H1 (cell line): ENCODE results near the gene PKMYT1. TPM values are rescaled to one million over a fixed set of nuclear protein-coding genes. Genes with fewer than 3 reads are reported as not detected.

Source experiments
- CTCF ChIA-PET: fragments of 300-600 bp; sonication (Branson Sonifier 250); formaldehyde crosslinking; loops from one replicate; lab custom pipeline; 2021; ENCODE audit not compliant: partially characterized antibody; lab: Charles Lee
- POLR2A ChIA-PET: fragments of 300-600 bp; sonication (Branson Sonifier 250); formaldehyde crosslinking; loops from one replicate; lab custom pipeline; 2021; ENCODE audit warnings: inconsistent platforms; ENCODE audit not compliant: partially characterized antibody; lab: Charles Lee
- DNase-seq, 2 experiments: peaks; one replicate each; pipeline versions ENCODE4 v3.0.0 to v3.0.0-alpha.2; 2010 to 2022; ENCODE audit warnings: low spot score in 2 of 2, low read depth in 1 of 2, mixed read lengths in 1 of 2
- FAIRE-seq: peaks from 2 replicates; lab custom pipeline; 2011; peaks lifted over from hg19 to GRCh38; lab: Jason Lieb, UNC
- H2AFZ ChIP-seq: 2 replicates; pipeline ENCODE4 v1.8.1; 2012; ENCODE audit warnings: low read length, inconsistent platforms
- H2AK5ac ChIP-seq: 2 replicates; pipeline ENCODE4 v1.6.1; 2013; ENCODE audit warnings: low read depth, low read length
- H2BK120ac ChIP-seq: replicated peaks from 2 replicates; pipeline ENCODE3; 2013; ENCODE audit warnings: low read depth, low read length, inconsistent platforms
- H2BK12ac ChIP-seq: 2 replicates; pipeline ENCODE4 v1.6.1; 2013; ENCODE audit warnings: low read depth, low read length
- H2BK15ac ChIP-seq: 2 replicates; pipeline ENCODE4 v1.6.1; 2013; ENCODE audit warnings: low read length
- H2BK20ac ChIP-seq: 2 replicates; pipeline ENCODE4 v1.6.1; 2013; ENCODE audit warnings: low read length
- H2BK5ac ChIP-seq: 2 replicates; pipeline ENCODE4 v1.6.1; 2013; ENCODE audit warnings: low read depth, low read length
- H3K14ac ChIP-seq: 2 replicates; pipeline ENCODE4 v1.6.1; 2013; ENCODE audit warnings: inconsistent platforms; ENCODE audit not compliant: insufficient read length
- H3K18ac ChIP-seq: 2 replicates; pipeline ENCODE4 v1.6.1; 2013; ENCODE audit warnings: low read length; ENCODE audit errors: extremely low read depth
- H3K23ac ChIP-seq: 2 replicates; pipeline ENCODE4 v1.6.1; 2013; ENCODE audit warnings: inconsistent platforms; ENCODE audit not compliant: insufficient read length
- H3K23me2 ChIP-seq: 2 replicates; pipeline ENCODE4 v1.6.1; 2013; ENCODE audit warnings: low read depth, low read length
- H3K27ac ChIP-seq: 2 replicates; pipeline ENCODE4 v1.6.1; 2011; ENCODE audit warnings: low read depth, low read length, inconsistent platforms
- H3K27me3 ChIP-seq, 4 experiments: replicated peaks in 1 of 4; 1 replicate in 1 of 4; 2 replicates in 3 of 4; pipeline versions ENCODE4 v1.6.1 to v1.8.1; 2011 to 2013; ENCODE audit warnings: low read length in 3 of 4, mild to moderate bottlenecking in 3 of 4, inconsistent platforms in 2 of 4, mixed read lengths in 2 of 4, moderate library complexity in 1 of 4; ENCODE audit not compliant: control insufficient read depth in 3 of 4, insufficient read depth in 3 of 4; ENCODE audit errors: extremely low read depth in 1 of 4
- H3K36me3 ChIP-seq, 4 experiments: 2 replicates each; pipeline versions ENCODE4 v1.6.1 to v1.8.1; 2011 to 2013; ENCODE audit warnings: mild to moderate bottlenecking in 4 of 4, low read length in 3 of 4, moderate library complexity in 2 of 4, control low read depth in 1 of 4, inconsistent platforms in 1 of 4; ENCODE audit not compliant: insufficient read depth in 4 of 4, control insufficient read depth in 2 of 4
- H3K4ac ChIP-seq: replicated peaks from 2 replicates; pipeline ENCODE3; 2013; ENCODE audit warnings: low read length, low read depth, mixed read lengths, inconsistent platforms; ENCODE audit not compliant: insufficient read length
- H3K4me1 ChIP-seq, 4 experiments: replicated peaks in 1 of 4; 1 replicate in 1 of 4; 2 replicates in 3 of 4; pipeline versions ENCODE4 v1.6.1 to v1.8.1; 2011 to 2013; ENCODE audit warnings: low read length in 3 of 4, inconsistent platforms in 2 of 4, mixed read lengths in 1 of 4; ENCODE audit not compliant: insufficient read depth in 4 of 4, control insufficient read depth in 3 of 4
- H3K4me2 ChIP-seq, 2 experiments: 2 replicates each; pipeline versions ENCODE4 v1.6.1 to v1.8.1; 2011 to 2013; ENCODE audit warnings: low read depth in 2 of 2, low read length in 2 of 2, control low read depth in 1 of 2, inconsistent platforms in 1 of 2, mild to moderate bottlenecking in 1 of 2; ENCODE audit not compliant: insufficient read depth in 1 of 2
- H3K4me3 ChIP-seq, 4 experiments: fragments of 200-600, 300-600 bp in 1 of 4; sonication (generic), shearing (Covaris generic), sonication (Bioruptor Twin) in 1 of 4; 2 replicates each; pipeline versions ENCODE4 v1.5.1 to v1.8.1; 2011 to 2016; ENCODE audit warnings: low read length in 4 of 4, low read depth in 3 of 4, control low read depth in 2 of 4, inconsistent platforms in 2 of 4, mild to moderate bottlenecking in 2 of 4, mixed read lengths in 1 of 4, moderate library complexity in 1 of 4; ENCODE audit not compliant: insufficient read depth in 2 of 4; ENCODE audit errors: extremely low read depth in 1 of 4
- H3K56ac ChIP-seq: replicated peaks from 2 replicates; pipeline ENCODE3; 2013; ENCODE audit warnings: low read depth, mild to moderate bottlenecking, mixed read lengths, low read length, inconsistent platforms; ENCODE audit not compliant: insufficient read length
- H3K79me1 ChIP-seq: 2 replicates; pipeline ENCODE4 v1.6.1; 2013; ENCODE audit warnings: low read depth, low read length, control low read depth
- H3K79me2 ChIP-seq, 2 experiments: 2 replicates each; pipeline versions ENCODE4 v1.6.1 to v1.8.1; 2012 to 2013; ENCODE audit warnings: low read length in 2 of 2, mild to moderate bottlenecking in 2 of 2, inconsistent platforms in 1 of 2; ENCODE audit not compliant: insufficient read depth in 2 of 2, control insufficient read depth in 1 of 2
- H3K9ac ChIP-seq, 4 experiments: replicated peaks in 1 of 4; 1 replicate in 1 of 4; 2 replicates in 3 of 4; pipeline versions ENCODE4 v1.6.1 to v1.8.1; 2011 to 2013; ENCODE audit warnings: low read depth in 3 of 4, low read length in 3 of 4, control low read depth in 2 of 4, mild to moderate bottlenecking in 2 of 4, moderate library complexity in 2 of 4, inconsistent platforms in 1 of 4; ENCODE audit errors: extremely low read depth in 1 of 4
- H3K9me3 ChIP-seq, 2 experiments: 2 replicates each; pipeline versions ENCODE4 v1.6.1 to v1.8.1; 2012 to 2013; ENCODE audit warnings: mild to moderate bottlenecking in 2 of 2, moderate library complexity in 2 of 2, control low read depth in 1 of 2, inconsistent platforms in 1 of 2, low read depth in 1 of 2, low read length in 1 of 2, mixed read lengths in 1 of 2; ENCODE audit not compliant: insufficient read depth in 2 of 2
- H4K20me1 ChIP-seq, 2 experiments: replicated peaks in 1 of 2; 2 replicates each; pipeline versions ENCODE3 to v1.8.1; 2011 to 2013; ENCODE audit warnings: inconsistent platforms in 2 of 2, low read length in 2 of 2, mild to moderate bottlenecking in 1 of 2; ENCODE audit not compliant: insufficient read depth in 2 of 2, control insufficient read depth in 1 of 2
- H4K5ac ChIP-seq: 2 replicates; pipeline ENCODE4 v1.6.1; 2013; ENCODE audit warnings: low read length, low read depth, mixed read lengths, inconsistent platforms; ENCODE audit not compliant: insufficient read length
- H4K8ac ChIP-seq: 2 replicates; pipeline ENCODE4 v1.8.0; 2013; ENCODE audit warnings: mild to moderate bottlenecking, moderate library complexity, low read length, inconsistent platforms; ENCODE audit not compliant: insufficient read depth; ENCODE audit errors: extremely low read depth
- H4K91ac ChIP-seq: replicated peaks from 2 replicates; pipeline ENCODE3; 2013; ENCODE audit warnings: low read length, mixed read lengths, inconsistent platforms; ENCODE audit not compliant: insufficient read length
- BCL11A ChIP-seq, 2 experiments: IDR thresholded peaks; one replicate each; pipeline ENCODE4 v1.6.1; 2011; ENCODE audit warnings: low read depth in 2 of 2, low read length in 2 of 2, mild to moderate bottlenecking in 2 of 2
- BRCA1 ChIP-seq: IDR thresholded peaks from 2 replicates; pipeline ENCODE4 v1.6.1; 2012; ENCODE audit warnings: low read depth, low read length, improper control_type of control experiment
- CBX5 ChIP-seq: fragments of 300-800, 300-1000 bp; sonication (generic); IDR thresholded peaks from 2 replicates; pipeline ENCODE4 v1.7.1; 2016; ENCODE audit warnings: antibody characterized with exemption, low read length, low read depth
- KDM4A ChIP-seq: IDR thresholded peaks from one replicate; pipeline ENCODE4 v1.7.1; 2012; ENCODE audit warnings: low read depth, mild to moderate bottlenecking, moderate library complexity, low read length, inconsistent platforms; ENCODE audit not compliant: severe bottlenecking
- PHF8 ChIP-seq: fragments of 200-600 bp; sonication (generic); conservative IDR thresholded peaks from 2 replicates; pipeline ENCODE4 v1.7.1; 2012; ENCODE audit warnings: low read depth, mild to moderate bottlenecking, inconsistent platforms, low read length, moderate library complexity
- RNF2 ChIP-seq: fragments of 200-900, 300-1000 bp; sonication (generic); IDR thresholded peaks from 2 replicates; pipeline ENCODE4 v1.7.1; 2016; ENCODE audit warnings: borderline replicate concordance, low read depth, mild to moderate bottlenecking, antibody characterized with exemption, low read length; ENCODE audit not compliant: poor library complexity, severe bottlenecking; ENCODE audit errors: missing control alignments
- SIN3A ChIP-seq, 2 experiments: IDR thresholded peaks in 1 of 2; conservative IDR thresholded peaks in 1 of 2; 2 replicates each; pipeline ENCODE4 v1.6.1; 2011 to 2012; ENCODE audit warnings: low read length in 2 of 2, improper control_type of control experiment in 1 of 2, low read depth in 1 of 2, mild to moderate bottlenecking in 1 of 2
- SP2 ChIP-seq: IDR thresholded peaks from 2 replicates; pipeline ENCODE4 v1.6.1; 2012; ENCODE audit warnings: mild to moderate bottlenecking, low read length, inconsistent platforms
- SUZ12 ChIP-seq: fragments of 200-600 bp; sonication (generic); IDR thresholded peaks from 2 replicates; pipeline ENCODE4 v1.6.1; 2012; ENCODE audit warnings: mild to moderate bottlenecking, inconsistent platforms, low read length, moderate library complexity, mixed read lengths
- TCF12 ChIP-seq: IDR thresholded peaks from 2 replicates; pipeline ENCODE4 v1.6.1; 2011; ENCODE audit warnings: low read depth, mild to moderate bottlenecking, low read length
- ZNF274 ChIP-seq: IDR thresholded peaks from 2 replicates; pipeline ENCODE4 v1.7.0; 2012; ENCODE audit warnings: low read length, borderline replicate concordance; ENCODE audit errors: extremely low read depth
- WGBS, 2 experiments: shearing (Covaris generic) in 1 of 2; methylation state at CpG; one replicate each; pipeline versions ENCODE4 v1.1.6 to v1.1.7; 2013 to 2015; ENCODE audit warnings: low lambda C conversion rate in 2 of 2, mixed read lengths in 2 of 2, inconsistent platforms in 1 of 2, low coverage in 1 of 2, missing lambda C conversion rate in 1 of 2; ENCODE audit not compliant: insufficient replicate concordance in 2 of 2, insufficient coverage in 1 of 2, insufficient read length in 1 of 2; ENCODE audit errors: extremely low coverage in 1 of 2, missing lambda C conversion rate in 1 of 2; 5-methylcytosine and 5-hydroxymethylcytosine counted together
- polyA plus RNA-seq, 7 experiments: library from polyadenylated mRNA; depleted of rRNA in 3 of 7; stranded (reverse) in 5 of 7; unstranded in 2 of 7; fragments of >200 nt in 5 of 7; fragments of 200-250 nt in 2 of 7; gene quantifications; 1 replicate in 5 of 7; 2 replicates in 1 of 7; 4 replicates in 1 of 7; pipeline versions ENCODE4 v1.2.1 to v1.2.3, GENCODE V29; 2011 to 2013; ENCODE audit warnings: missing spikeins in 2 of 7, mixed read lengths in 2 of 7
- total RNA-seq: library from RNA; stranded (reverse); fragmentation: NEBNext Ultra II Directional; extraction: Animal tissue kit (Norgen Biotek cat#: 25700); gene quantifications from 2 replicates; pipeline ENCODE4 v1.2.1, GENCODE V29; 2021
- TF ChIP-seq, protein P1 (sequence below): IDR thresholded peaks from 2 replicates; pipeline ENCODE4 v1.6.1; 2012; ENCODE audit warnings: inconsistent platforms

The PKMYT1 gene
- total and polyA plus RNA-seq, 2 of the 8 experiments (the other 6 are each of a cell fraction or from before 2014, with no cell fraction given), result 74.7 to 85.2 TPM

DNA sequence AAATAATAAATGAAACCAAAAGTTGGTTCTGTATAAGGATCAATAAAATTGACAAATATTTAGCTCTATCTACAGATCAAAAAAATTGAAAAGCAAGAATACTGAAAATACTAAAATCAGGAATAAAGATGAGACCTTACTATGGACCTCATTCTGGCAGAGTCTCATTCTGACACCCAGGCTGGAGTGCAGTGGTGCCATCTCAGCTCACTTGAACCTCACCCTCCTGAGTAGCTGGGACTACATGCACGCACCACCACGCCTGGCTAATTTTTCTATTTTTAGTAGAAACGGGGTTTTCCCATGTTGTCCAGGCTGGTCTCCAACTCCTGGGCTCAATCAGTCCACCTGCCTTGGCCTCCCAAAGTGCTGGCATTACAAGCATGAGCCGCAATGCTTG is 38.2 kb downstream of the PKMYT1 start:
- H3K18ac ChIP-seq, result no peak overlapping the region
- H2BK12ac ChIP-seq, result no peak overlapping the region
- no peak for DNase-seq
- no peak overlapping the region for H3K9ac ChIP-seq
- no peak overlapping the region for H2AFZ ChIP-seq
- H3K4me1 ChIP-seq, result no peaks in the 10 kb centered on the region; a peak in 1 of 7 replicates
- H4K8ac ChIP-seq, result no peak overlapping the region
- H2BK120ac ChIP-seq, result no peak overlapping the region
- no peak overlapping the region for H2BK20ac ChIP-seq
- H3K56ac ChIP-seq, result no peak overlapping the region
- no peak overlapping the region for H2BK5ac ChIP-seq
- H2BK15ac ChIP-seq, result no peak overlapping the region
- TF ChIP-seq CBX5 (no peak), SP2 (no peak), BRCA1 (no peak), KDM4A (no peak), SIN3A (conservative IDR thresholded peaks at IDR 0.05 in 1 of 2, IDR thresholded peaks at IDR 0.05 in 1 of 2; ENCODE audit: low read depth in 1 of 2, low read length in 2 of 2) (no peak), RNF2 (no peak), ZNF274 (no peak), SUZ12 (no peak), TCF12 (no peak), BCL11A (IDR thresholded peaks at IDR 0.05; ENCODE audit: low read depth in 2 of 2, low read length in 2 of 2) (no peak), PHF8 (no peak)
- TF ChIP-seq, protein P1, sequence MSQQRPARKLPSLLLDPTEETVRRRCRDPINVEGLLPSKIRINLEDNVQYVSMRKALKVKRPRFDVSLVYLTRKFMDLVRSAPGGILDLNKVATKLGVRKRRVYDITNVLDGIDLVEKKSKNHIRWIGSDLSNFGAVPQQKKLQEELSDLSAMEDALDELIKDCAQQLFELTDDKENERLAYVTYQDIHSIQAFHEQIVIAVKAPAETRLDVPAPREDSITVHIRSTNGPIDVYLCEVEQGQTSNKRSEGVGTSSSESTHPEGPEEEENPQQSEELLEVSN, result no peak
- TF ChIP-seq, all 59 proteins: peak for 0
- Histone ChIP-seq H2AK5ac (no peak overlapping the region), H3K9me3 (no peaks in the 10 kb centered on the region), H4K91ac (no peak overlapping the region), H3K36me3 (peaks cover 0 to 11% (median 5%) of the 10 kb centered on the region in 4 experiments; a peak in 4 of 8 replicates), H3K23me2 (no peaks in the 10 kb centered on the region), H3K27ac (no peak overlapping the region), H3K27me3 (no peaks in the 10 kb centered on the region), H3K4me2 (no peak overlapping the region), H3K14ac (no peak overlapping the region), H3K4ac (no peak overlapping the region), H3K23ac (no peak overlapping the region), H3K4me3 (no peak overlapping the region), H4K5ac (no peak overlapping the region), H4K20me1 (no peaks in the 10 kb centered on the region), H3K79me1 (no peaks in the 10 kb centered on the region), H3K79me2 (no peaks in the 10 kb centered on the region)
- FAIRE-seq, result no peak
- ChIA-PET CTCF (interaction anchor here (0.8 to 6.0 kb wide), 5 partner anchors 14 to 88 kb away, joined by 3 to 28 read pairs (median 4); no protein-coding TSS in a partner anchor), POLR2A (no interaction called here)
- 88% methylated on average over 4 of the region's 4 CpGs; no CpG with 5 or more reads in 1 of the 2 experiments for WGBS, 2 experiments
